ENCODE measurements around the gene DEGS2.

The DEGS2 gene

DNA sequence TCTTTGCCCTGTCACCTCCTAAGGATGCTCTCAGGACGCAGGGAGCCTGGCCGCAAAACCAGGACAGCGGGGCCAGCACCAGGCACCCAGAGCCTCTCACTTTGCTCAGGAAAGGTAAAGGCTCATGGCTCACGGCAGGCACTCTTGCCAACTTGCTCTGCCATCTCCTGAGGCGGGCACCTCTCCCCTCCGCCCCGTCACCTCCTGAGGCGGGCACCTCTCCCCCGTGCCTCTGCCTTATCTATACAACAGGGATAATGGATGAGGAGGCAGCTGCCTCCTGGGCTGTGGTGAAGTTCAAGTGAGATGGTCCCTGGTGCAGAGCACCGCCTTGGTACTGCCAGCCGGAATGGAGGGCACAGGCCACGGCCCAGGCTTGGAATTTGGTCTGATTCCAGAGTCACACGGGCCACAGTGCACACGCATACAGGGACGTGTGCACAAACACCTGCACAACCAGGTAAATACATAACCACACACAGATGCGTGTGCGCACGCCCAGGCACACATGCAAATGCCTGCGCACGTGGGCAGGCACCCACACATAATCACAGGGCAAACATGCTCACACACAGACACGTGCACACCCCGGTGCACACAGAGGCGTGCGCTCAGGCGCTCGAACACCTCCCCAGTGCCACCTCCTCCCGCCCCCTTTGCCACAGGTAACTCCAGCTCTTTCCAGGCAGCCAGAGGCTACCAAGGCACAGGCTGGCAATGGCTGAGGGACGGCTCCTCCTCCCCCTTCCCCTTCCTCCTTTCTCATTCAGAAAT, 11.6 kb downstream of the DEGS2 start:
- no peak for DNase-seq

DNA sequence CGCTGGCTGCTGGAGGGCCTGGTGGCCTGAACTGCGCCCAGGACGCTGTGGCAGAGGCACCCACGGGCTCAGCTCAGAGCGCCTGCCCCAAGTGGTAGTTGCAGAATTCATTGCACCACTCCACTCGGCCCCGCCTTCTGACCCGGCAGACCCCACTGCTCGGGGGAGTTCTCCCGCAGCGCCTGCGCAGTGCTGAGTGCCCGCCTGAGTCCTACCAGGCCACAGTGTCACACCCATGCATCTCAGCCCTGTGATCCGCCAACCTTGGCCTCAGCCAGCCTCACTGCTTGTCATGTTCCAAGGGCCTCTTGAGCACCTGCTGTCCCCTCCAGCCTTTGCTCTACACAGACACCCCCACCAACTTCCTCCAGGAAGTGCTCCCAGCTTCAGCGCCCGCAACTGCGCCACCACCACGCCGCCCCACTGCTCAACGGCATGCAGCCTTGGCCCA, 12.2 kb downstream of the DEGS2 start:
- peak; percentile 87 for DNase-seq

GRCh38 chr14:100146531-100147091, 12.8 kb downstream of the DEGS2 start:
- peak; percentile 69 for DNase-seq

DNA sequence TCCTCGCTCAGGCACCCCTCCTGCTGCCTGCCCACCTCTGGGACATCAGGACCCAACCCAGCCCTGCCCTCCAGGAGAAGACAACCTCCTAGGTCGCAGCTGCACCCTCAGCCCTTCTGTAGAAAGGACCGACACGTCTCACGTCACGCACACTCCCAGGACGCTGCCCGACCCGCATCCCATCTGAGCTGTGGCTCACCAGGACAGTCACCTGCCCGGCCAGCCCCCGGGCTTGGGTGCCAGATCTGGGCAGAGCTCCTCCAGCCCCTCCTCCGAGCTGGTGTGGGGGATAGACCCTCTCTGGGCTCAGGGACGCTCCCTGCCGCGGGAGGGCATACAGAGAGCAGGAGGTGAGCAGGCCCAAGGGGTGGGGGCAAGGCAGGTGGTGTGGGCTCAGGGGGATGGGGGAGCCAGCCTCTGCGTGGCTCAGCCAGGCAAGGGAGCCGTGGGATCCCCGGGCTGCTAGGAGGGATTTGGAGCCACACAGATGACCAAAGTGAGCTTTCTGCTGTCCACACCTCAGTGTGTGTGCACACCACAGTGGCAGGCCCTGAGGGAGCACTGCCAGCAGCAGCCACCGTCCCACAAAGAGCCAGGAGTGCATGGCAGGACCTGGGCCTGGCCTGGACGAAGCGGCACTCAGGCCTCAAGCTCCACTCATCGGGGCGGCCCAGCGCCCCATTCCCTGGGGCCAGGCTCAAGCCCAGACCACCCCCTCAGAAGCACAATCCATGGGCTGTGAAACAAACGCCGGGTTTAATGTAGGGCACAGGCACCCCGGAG, 13.6 kb downstream of the DEGS2 start:
- no peak for DNase-seq

- no peak for DNase-seq
Measured at GRCh38 chr14:100144996-100145646, 14.3 kb downstream of the DEGS2 start.

DNA sequence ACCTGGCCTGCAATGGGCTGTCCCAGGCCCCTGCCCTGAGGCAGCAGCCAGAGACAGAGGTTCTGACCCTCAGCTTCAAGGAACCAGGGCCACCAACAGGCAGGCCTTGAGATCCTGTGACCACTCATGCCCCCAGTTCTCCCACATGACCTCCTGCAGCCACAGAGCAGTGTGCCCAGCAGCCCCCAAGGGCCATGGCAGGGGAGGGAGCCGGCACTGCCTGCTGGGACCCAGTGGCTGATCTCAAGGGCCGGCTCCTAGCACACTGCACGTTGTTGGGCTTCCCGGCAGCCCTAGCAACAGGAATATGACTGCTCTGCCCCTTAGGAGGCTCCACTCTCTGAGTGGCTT, 14.8 kb downstream of the DEGS2 start:
- no peak for DNase-seq

DNA sequence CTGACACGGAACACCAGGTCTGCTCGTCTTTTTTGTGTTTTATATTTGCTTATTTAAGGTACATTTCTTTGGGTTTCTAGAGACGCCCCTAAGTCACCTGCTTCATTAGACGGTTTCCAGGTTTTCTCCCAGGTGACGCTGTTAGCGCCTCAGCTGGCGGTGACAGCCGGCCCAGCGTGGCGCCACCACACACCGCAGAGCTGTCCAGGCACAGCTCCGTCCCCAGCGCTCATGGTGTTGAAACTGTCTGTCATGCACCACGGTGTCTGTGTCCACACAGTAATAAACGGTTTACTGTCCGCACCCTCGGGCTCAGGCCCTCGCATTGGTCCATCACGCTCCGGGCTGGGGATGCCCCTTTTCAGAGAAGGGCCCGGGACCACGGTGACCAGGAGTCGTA, 15.5 kb downstream of the DEGS2 start:
- no peak for DNase-seq

- no peak for DNase-seq
Measured at GRCh38 chr14:100143523-100143922, 15.9 kb downstream of the DEGS2 start.

DNA sequence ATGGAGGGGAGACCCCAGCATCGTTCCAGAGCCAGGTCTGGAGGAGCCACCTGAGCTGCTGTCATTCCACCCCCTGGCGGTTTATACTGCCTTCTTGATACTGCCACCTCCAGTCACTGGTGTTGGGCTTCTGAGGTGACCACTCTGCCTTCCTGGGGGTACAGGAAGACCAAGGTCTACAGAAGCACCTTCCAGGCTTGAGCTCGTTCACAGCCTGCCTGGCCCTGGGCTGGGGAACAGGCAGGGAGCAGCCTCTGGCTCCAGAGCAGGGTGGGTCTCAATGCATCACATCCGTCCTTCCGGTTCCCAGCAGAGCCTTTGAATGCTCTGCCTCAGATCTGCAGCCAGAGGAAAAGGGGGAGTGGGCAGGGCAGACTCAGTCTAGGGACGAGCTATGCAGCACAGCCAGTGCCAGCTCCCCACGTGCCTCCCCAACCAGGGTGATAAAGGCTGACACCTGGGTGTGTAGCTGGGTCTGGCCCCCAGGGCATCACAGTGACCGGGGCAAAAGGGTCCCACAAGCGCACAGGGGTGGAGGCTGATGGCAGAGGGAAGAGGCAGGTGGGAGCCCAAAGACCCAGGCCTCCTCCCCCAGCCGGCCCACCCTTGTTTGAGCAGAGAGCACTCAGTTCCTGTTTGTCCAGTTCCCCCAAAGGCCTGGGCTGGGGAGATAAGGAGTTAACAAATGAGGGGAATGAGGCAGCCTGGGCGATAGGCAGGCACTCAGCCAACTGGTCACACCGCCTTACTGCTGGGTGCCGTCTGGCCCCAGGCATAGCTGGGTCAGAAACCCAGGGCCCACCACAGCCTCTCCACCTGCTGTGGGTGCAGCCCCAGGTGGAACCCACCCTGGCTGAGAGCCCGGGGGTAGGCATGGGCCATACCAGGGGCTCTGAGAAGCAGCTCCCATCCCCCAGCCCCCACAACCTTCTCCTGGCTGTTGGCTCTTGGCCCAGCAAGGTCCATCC, 17.1 kb downstream of the DEGS2 start:
- no peak for DNase-seq

- no peak for DNase-seq
Measured at GRCh38 chr14:100141098-100141497, 18.3 kb downstream of the DEGS2 start.

DNA sequence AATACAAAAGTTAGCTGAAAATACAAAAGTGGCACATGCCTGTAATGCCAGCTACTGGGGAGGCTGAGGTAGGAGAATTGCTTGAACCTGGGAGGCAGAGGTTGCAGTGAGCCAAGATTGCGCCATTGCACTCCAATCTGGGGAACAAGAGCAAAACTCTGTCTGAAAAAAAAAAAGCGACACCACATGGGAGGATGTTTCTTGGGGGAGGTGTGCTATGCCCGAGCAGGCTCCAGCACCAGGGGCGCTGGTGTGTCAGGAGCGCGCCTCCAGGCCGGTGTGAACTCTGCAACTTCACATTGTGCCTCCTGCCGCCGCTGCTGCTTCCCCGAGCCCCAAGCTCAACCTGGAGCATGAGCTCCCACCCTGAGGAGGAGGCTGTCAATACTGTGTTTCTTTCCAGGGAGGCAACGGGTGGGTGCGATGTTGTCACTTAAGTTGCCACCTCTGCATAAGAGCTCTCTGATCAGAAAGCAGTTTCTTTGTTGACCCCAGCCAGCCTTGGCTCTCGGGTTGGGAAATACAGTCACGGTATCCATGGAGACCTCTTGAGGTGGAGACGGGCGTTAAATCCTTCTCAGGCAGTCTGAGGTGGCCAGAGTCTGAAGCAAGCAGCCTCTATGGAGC, 18.9 kb downstream of the DEGS2 start:
- no peak for DNase-seq

DNA sequence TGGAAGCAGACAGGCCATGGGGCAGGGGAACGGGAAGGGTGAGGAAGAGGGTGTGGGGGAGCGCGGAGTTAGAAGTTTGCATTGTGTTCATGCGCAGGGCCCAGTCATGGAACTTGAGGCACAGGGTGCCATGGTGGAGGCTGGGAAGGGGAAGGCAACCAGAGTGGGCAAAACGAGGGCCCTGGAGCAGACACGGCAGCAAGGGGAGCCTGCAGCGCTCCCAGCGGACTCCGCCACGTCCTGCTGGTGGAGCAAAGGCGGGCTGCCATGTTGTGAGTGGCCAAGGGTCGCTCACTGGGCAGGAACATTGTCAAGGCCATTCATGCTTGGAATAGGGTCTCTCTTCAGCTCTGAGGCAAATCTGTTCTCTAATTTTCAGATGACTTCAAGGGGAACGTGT, 20.5 kb downstream of the DEGS2 start:
- DNase-seq: no peak

DNA sequence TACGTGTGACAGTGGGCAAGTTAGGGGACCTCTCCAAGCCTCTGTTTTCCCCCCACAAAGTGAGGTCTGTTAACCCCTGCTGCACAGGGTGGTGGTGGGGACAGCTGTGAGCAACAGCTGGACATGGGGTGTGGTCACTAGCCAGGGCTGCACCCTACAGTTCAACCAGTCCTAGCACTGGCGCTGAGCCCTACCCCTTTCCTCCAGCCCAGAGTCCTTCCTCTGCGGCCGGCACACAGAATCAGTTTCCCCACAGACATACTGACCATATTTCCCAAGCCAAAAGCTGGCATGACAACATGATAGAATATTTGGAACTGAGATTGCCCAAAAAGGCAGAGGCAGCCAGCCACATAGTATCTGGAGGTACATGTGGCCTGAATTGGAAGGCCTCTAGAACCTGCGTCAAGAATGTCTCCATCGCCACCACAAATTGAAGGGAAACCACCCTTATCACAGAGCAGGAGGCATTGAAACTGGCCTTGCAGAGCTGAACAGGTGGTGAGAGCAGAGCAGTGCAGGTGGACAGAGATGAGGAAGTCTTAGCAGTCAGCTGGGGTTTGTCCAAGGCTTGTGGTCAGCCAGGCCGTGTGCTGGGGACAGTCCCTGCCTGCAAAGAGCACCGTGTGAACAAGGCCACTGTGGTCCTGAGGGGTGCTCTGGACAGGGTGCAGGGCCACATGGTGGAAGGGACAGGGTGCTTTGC, 21.2 kb downstream of the DEGS2 start:
- no peak for DNase-seq

DNA sequence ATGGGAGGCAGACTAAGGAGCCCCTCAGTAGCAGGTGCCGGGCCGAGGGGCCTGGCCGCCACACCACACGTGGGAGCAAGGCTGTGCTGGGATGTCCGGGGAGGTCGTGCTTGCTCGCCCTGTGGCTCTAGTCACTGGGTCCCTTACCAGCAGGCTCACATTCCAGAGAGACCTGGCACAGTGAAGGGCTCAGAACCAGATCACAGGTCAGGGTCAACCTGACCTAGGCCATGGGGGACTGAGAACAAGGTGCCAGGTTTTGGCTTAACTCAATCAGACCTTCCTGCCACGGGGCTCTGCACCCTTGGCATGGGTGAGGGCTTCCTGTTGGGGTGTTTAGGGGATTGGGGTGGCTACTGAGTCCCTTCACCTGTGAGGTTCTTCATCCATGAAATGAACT, 22.3 kb downstream of the DEGS2 start:
- no peak for DNase-seq

DNA sequence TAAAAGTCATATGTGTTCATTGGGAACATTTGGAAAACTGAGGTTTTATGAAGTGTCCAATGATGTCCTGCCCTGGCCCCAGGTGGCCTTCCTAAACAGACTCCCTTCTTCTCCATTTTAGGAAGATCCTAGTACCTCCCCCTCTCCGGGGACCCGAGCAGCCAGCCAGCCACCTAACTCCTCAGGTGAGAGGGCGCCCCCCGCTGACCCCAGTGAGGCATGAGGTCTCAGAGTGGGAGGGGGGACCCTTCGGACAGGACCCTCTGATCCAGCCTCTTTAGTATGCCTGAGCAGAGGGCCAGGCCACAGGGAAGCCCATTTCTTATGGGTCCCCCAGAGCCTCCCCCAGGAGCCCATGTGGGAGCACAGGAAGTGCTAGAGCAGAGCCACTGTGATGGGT, 23.7 kb downstream of the DEGS2 start:
- DNase-seq: no peak

- no peak for DNase-seq
Measured at GRCh38 chr14:100135073-100135472, 24.4 kb downstream of the DEGS2 start.

DNA sequence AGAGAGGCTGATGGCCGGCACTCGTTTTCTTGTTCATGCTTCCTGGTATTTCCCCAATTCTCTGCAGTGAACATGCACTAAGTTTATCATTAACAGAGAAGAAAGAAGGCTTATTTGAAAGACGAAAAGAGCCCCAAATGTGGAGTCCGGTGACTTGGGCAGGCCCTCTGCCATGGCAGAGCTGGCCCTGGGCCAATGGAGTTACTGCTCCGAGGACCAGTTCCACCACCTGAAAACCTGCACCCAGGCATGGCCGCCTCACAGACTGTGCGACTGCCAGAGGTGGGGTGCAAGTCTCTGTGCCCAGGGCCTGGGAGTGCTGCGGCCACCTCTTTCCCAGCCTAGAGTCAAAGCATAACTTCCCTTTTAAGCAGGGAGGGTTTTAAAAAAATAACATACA, 24.9 kb downstream of the DEGS2 start:
- no peak for DNase-seq

GRCh38 chr14:100132903-100133510, 26.4 kb downstream of the DEGS2 start:
- DNase-seq: no peak

DNA sequence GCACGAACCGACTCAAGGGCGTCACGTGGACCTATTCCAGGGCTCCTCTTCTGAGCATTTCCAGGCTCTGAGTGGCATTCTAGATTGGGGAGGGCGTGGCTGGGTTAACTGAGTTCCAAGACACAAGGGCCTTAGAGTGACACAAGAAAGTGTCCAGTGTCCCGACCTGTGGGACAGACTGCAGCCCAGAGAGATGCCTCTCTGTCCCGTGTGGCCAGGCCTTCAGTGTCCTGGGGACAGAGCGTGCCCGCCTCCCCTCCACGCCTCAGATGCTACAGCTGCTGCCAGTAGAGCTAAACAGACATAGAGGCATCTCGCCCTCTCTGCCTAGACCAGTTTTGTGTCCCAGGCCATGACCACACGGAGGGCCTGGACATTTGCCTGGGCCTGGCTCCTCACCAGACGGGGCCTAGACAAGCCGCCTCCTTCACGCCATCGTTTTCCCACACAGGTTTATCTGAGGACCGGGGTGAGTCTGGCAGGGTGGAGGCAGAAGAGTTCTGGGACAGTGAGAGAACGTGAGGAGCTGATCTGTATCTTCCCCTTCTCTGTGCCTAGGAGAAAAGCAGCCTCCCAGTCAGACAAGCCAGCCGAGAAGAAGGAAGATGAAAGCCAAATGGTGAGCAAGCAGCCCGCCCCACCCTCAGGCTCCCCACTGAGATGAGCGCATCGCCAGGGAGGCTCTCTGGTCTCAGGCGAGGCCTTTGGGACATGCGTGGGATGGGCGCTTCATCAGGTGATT, 27.1 kb downstream of the DEGS2 start:
- DNase-seq: no peak

GRCh38 chr14:100131181-100131580, 28.3 kb downstream of the DEGS2 start:
- DNase-seq: no peak

Data from activated CD8-positive, alpha-beta memory T cell treated with anti-CD3 and anti-CD28 coated beads for 24 hours (primary cell).